Epidermal melanocyte (primary cell): Measurements from ENCODE around the gene MMP11.

Source experiments
- DNase-seq: peaks from one replicate; pipeline ENCODE4 v3.0.0; 2011; ENCODE audit warnings: low spot score; ENCODE audit not compliant: insufficient read length

MMP11 gene

GRCh38 chr22:23780146-23780748, 7.6 kb downstream of the MMP11 start:
- no peak for DNase-seq

DNA sequence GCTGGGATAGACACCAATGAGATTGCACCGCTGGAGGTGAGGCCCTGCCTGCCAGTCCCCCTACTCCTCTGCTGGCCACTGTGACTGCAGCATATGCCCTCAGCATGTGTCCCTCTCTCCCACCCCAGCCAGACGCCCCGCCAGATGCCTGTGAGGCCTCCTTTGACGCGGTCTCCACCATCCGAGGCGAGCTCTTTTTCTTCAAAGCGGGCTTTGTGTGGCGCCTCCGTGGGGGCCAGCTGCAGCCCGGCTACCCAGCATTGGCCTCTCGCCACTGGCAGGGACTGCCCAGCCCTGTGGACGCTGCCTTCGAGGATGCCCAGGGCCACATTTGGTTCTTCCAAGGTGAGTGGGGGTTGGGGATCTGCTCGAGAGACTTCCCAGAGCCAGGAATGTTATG, 8.4 kb downstream of the MMP11 start:
- DNase-seq, result peak; percentile 61

DNA sequence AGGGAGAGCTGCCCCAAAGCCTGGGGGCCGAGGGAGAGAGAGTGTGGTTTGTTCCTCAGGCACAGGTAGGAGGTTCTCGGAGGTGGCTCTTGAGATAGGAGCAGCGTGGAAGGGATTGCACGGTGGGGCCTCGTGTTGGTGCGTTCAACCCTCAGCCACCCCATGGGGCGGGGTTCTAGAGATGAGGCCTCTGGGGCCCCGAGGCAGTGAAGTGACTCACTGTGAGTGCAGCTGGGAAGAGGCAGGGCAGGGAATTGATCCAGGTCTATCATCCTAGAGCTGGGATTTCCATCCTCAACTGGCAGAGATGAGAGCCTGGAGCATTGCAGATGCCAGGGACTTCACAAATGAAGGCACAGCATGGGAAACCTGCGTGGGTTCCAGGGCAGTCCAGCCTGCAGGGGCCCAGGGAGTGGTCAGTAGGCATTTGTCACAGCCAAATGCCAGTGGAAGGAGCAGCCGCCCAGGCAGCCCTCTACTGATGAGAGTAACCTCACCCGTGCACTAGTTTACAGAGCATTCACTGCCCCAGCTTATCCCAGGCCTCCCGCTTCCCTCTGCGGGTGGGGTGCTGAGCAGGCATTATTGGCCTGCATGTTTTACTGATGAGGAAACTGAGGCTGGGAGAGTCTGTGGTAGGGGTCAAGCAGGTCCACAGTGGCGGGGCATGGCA, 9.0 kb downstream of the MMP11 start:
- DNase-seq, result no peak

- no peak for DNase-seq
Observed at GRCh38 chr22:23782252-23782651, 9.6 kb downstream of the MMP11 start.

GRCh38 chr22:23782703-23783102, 10.1 kb downstream of the MMP11 start:
- no peak for DNase-seq

- no peak for DNase-seq
Observed at GRCh38 chr22:23783265-23784150, 10.9 kb downstream of the MMP11 start.

DNA sequence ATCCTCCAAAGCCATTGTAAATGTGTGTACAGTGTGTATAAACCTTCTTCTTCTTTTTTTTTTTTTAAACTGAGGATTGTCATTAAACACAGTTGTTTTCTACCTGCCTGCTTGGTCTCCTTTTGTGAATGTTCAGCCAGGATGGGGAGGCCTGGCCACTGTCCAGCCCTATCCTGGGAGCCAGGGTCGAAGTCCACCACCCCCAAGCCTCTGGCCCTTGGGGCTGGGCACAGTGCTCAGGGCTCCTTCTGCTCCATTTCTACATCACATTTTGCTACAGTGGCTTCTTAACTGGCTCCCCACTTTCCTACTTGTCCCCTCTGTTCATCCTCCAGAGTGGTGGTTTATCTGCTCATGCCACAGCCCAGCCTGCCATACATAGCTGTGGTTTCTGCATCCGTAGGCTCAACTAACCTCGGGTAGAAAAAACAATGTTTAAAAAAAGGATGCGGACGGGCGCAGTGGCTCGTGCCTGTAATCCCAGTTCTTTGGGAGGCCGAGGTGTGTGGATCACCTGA, 11.6 kb downstream of the MMP11 start:
- DNase-seq, result no peak

GRCh38 chr22:23786261-23786710, 13.6 kb downstream of the MMP11 start:
- DNase-seq, result no peak

GRCh38 chr22:23786752-23787599, 14.3 kb downstream of the MMP11 start, which contains the start of gene SMARCB1:
Gene SMARCB1 (plus strand): TSS chr22:23786966. CDS start chr22:23787170, 204 bp downstream.
- peak; percentile 91 for DNase-seq

- no peak for DNase-seq
Observed at GRCh38 chr22:23787600-23787896, 14.9 kb downstream of the MMP11 start.

GRCh38 chr22:23787910-23788309, 15.3 kb downstream of the MMP11 start:
- DNase-seq, result no peak

- DNase-seq, result no peak
Observed at GRCh38 chr22:23789121-23789520, 16.5 kb downstream of the MMP11 start.

DNA sequence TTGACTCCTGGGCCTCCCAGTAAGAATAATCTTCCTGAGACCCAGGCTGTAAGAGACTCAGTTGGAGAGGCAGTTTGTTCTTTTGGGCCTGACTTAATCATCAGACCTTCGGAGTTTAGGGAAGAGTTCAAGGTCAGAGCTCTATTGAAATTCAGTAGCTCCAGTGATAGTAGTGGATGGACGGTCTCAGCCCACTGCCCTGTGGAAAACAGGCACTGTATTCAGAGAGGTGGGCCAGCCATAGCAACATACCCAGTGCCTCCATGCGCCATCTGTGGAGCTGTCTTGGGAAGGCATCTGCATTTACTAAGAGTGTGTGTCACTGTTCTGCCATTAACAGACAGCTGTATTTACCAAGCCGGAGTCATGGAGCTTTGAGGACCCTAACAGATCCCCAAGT, 17.0 kb downstream of the MMP11 start:
- DNase-seq, result no peak

DNA sequence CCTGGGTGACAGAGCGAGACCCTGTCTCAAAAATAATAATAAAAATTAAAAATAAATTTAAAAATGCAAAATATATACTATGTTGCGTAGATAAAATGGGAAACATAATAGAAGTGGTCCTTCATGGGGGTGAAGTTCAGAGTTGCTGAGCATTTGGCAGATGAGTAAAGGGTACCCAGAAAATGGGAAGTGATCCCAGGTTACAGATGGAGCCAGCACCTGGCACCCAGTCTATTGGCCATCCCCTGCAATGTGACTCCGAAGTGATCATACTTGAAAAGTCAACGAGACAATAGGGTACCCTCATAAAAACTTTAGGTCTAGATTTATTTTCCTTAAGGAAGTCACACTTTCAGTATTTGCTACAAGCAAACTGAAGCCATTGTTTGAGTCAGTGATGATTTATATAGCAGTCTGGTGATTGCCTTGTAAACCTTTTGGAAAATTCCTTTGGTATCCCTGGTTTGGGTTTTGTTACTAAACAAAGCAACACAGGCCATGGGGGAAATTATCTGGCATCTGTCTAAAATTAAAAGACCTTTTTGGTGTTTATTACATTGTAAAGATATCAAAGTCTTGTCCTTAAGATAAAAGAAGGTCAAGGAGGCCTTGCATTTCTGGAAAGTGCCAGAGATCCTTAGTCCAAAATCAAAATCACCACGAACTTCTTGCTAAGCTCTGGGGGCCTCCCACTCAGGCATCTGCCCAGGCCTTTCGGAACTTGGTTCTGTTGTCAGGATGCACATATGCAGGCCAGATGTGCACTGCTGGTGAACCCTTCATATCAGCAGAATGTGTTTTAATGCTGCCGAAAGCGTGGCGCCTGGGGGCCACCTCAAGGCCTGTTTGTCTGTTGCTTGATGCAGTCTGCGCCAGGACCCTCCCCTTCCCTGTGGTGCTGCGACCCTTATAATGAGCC, 18.4 kb downstream of the MMP11 start:
- DNase-seq, result peak; percentile 39

GRCh38 chr22:23791738-23792645, 19.3 kb downstream of the MMP11 start:
- no peak for DNase-seq

- DNase-seq, result no peak
Observed at GRCh38 chr22:23793326-23793725, 20.7 kb downstream of the MMP11 start.

- DNase-seq, result no peak
Observed at GRCh38 chr22:23796461-23796860, 23.8 kb downstream of the MMP11 start.

DNA sequence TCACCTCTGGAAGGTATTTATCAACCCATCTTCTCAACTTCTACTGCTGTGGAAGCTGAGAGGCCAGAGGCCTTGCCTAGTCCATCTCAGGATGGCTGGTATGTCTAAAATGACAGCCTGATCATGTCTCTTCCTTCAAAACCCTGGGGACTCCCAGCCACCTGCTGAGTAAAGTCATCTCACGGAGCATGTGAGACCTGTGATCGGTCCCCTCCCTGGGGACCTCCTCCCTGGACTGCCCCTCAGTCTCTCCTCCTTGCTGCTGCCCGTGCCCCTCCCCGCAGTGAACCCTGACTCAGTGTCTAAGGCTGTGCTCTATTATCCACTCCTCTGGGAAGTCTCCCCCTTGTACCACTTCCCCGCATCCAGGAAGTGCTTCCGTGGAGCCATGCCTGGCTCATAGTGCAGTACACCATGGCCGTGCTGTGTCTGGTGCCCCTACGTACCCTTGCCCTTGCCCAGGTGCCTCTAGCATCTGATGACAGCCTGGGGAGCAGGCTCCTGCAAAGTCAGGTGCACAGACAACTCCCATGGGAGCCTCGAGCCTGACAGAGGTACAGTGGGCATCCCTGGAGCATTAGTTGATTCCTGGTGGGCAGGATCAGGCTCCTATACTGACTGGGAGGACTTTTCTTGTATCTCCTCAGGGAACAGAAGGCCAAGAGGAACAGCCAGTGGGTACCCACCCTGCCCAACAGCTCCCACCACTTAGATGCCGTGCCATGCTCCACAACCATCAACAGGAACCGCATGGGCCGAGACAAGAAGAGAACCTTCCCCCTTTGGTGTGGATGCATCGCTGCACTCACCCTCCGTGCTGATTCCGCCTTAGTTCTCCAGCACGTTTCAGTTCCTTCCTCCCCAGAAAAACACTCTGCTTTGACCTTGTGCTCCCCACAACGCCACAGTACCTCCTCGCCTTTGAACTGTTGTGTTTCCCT, 27.9 kb downstream of the MMP11 start:
- DNase-seq, result no peak
